HG03460 (cell line): Measurements from ENCODE around the gene KISS1R.

Source experiments
- ATAC-seq: cut with Tn5 transposase; IDR thresholded peaks from one replicate; pipeline ENCODE4 v1.9.1; 2021; ENCODE audit not compliant: unreplicated experiment

The KISS1R gene

GRCh38 chr19:899336-900042 lies 17.6 kb upstream of the KISS1R start:
- no peak for ATAC-seq

- no peak for ATAC-seq
These were observed 17.2 kb upstream of the KISS1R start for GRCh38 chr19:900043-900301.

GRCh38 chr19:900302-901111 lies 16.6 kb upstream of the KISS1R start:
- ATAC-seq: no peak

GRCh38 chr19:901216-902092 lies 15.7 kb upstream of the KISS1R start:
- no peak for ATAC-seq

DNA sequence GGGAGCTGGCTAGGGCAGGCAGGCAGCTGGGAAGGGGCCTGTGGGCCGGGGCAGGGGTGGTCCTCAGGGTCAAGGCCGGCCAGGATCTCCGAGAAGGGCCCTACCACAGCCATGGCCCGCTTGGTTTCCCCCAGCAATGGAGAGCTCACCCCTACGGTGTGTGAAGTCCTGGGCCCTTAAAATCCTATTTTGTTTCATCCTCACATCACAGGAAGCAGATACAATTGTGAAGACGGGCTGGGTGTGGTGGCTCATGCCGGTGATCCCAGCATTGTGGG lies 15.1 kb upstream of the KISS1R start:
- no peak for ATAC-seq

DNA sequence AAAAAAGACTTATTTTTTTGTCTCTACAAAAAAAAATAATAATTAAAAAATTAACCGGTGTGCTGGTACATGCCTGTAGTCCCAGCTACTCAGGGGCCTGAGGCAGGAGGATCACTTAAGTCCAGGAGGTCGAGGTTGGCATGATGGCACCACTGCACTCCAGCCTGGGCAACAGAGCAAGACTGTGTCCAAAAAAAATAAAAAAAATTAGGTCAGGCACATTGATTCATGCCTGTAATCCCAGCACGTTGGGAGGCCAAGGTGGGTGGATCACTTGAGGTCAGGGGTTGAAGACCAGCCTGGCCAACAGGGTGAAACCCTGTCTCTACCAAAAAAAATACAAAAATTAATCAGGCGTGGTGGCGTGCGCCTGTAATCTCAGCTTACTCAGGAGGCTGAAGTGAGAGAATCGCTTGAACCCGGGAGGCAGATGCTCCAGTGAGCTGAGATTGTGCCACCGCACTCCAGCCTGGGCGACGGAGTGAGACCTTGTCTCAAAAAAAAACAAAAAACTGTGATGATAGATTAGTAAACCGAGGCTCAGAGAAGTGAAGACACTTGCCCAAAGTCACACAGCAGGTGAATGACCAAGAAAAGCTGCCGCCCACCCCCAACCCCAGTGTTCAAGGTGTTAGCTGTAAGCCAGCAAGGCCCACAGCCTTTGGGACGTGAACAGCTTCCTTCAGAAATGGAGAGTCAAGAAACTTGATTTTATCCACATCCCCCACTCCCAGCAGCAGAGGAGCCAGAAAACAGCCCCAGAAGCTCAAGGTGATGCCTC lies 14.5 kb upstream of the KISS1R start:
- ATAC-seq: no peak

DNA sequence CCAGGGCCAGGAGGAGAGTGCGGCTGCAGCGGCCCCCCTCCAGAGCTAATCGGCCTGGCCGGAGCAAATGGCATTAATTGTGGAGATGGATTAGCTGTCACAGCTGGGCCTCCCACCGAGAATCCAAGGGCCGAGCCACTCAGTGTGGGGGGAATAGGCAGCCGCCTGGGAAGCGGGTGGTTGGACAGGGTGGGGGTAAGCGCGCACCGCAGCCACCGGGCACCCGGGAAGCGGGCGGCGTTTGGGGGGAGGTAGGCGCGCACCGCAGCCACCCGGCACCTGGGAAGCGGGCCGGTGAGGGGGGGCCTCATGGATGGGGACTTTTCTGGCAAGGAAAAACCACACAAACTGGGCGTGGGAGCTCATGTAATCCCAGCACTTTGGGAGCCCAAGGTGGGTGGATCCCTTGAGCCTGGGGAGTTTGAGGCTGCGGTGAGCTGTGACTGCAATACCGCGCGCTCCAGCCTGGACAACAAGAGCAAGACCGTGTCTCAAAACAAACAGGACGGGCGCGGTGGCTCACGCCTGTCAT lies 13.8 kb upstream of the KISS1R start:
- ATAC-seq: no peak

GRCh38 chr19:904545-904944 lies 12.6 kb upstream of the KISS1R start:
- no peak for ATAC-seq

GRCh38 chr19:906480-906879 lies 10.7 kb upstream of the KISS1R start:
- ATAC-seq: no peak

DNA sequence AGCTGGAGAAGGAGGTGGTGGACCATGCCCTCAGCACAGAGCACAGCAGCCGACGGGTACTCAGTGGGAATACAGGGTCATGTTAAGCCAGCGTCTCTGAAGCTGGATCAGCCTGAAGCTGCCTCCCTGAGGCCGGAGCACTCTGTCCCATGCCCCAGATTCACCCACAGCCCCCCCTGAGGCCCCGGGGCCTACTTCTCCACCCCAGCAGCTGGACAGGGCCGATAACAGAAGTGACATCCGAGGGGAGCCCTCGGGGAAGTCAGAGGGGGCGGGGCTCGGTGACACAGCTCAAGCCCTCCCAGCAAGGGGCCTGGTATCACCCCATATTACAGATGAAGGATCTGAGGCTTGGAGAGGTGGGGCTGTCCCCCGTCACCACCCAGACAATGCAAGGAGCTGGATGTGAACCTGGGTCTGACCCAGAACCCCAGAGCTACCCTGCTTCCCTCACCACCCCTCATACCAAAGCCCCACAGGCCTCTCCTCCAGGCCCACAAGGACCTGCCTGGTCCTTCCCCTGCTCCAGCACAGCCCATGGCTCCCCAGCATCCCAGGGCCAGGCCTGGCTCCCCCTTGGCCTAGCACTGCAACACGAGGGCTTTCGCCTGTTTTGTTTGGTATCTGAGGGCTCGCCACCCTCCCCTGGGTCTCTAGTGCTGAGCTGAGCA lies 9.8 kb upstream of the KISS1R start:
- no peak for ATAC-seq

DNA sequence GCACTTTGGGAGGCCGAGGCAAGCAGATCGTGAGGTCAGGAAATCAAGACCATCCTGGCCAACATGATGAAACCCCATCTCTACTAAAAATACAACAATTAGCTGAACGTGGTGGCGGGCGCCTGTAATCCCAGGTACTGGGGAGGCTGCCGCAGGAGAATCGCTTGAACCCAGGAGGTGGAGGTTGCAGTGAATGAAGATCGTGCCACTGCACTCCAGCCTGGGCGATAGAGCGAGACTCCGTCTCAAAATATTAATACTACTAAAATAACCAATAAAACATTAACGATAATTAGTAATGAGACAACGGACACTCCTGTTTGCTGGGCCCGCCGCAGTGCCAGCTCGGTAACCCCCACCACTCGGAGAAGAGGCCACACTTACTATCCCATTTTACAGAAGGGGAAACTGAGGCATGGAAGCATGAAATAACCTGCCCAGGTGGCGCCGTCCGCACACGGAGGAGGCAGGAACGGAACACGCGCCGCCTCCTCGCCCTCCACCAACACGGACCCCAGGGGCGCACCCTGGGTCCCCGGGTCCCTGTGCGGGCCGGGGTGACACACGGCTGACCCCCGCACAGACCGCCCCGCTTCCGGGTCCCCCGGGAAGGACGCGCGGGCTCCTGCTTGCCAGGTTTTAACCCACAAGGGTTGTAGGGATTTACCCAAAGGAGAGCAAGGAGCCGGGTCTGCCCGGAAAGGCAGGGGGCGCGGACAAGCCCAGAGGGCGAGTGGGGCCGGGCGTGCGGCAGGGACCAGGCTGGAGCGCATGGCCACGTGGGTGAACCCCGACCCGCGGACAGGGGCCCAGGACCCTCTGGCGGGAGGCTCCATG lies 5.7 kb upstream of the KISS1R start:
- no peak for ATAC-seq

- no peak for ATAC-seq
These were observed 4.7 kb upstream of the KISS1R start for GRCh38 chr19:912181-913079.

- no peak for ATAC-seq
These were observed 3.9 kb upstream of the KISS1R start, which contains the start of gene R3HDM4 for GRCh38 chr19:913080-913748. Gene R3HDM4 (minus strand): TSS chr19:913219. CDS start chr19:913157, 62 bp downstream.

- no peak for ATAC-seq
These were observed 349 bp upstream of the KISS1R start for GRCh38 chr19:916645-917322.

- ATAC-seq: no peak
These were observed 962 bp downstream of the KISS1R start for GRCh38 chr19:918152-918437.

- no peak for ATAC-seq
These were observed 1.5 kb downstream of the KISS1R start for GRCh38 chr19:918481-919198.
